CD4-positive, alpha-beta T cell treated with Interleukin-17A for 1 hour (primary cell): Measurements from ENCODE around the gene MFSD6.
A peak's percentile ranks its signal among the peaks of the same experiment; 100 is the strongest.
"Not testable (repeated sequence)": the region's sequence is repeated elsewhere in the genome, so short reads cannot be mapped to it uniquely, and the experiment has no call there.

Experiments
- DNase-seq: peaks from one replicate; pipeline ENCODE4 v3.0.0-alpha.2; 2020

The MFSD6 gene

DNA sequence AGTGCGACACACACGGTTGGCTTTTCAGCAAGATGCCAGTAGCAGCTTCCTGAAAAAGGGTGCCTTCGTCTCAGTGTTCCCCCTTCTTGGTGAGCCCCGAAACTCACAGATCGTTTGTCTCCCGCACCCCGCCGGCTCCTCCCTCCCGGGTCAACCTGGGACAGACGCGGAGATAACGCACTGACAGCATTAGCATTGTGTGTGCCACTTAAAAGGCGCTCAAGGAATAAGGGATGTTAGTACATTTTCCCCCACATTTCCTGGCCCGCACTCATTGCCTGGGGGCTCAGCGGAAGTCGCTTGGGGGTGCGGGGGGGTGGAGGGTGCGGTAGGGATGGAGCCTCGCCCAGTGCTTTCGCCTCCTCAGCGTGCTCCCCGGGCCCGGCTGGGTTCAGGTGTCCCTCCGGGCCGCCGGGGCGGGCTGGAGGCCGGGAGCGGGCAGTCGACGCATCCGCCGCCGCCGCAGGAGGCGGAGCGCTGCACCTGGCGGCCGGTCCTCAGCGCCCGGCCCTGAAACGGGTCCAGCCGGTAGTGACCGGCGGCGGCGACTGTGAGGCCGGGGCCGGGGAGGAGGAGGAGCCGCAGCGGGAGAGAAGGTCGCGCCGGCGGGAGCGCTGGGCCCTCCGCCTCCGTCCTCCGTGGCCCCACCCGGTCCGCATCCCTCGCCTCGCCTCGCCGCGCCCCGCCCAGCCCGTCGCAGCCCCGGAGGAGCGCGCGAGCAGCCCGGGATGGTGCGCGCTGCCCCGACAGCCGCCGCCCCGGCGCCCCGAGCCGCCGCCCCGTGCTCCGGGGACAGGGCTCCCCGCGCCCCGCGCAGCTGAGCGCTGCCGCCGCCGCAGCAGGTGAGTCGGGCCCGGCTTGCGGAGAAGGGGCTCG is at the start of gene MFSD6:
TSS of gene MFSD6 (plus strand) at position 694 of the 876 bp plus-strand sequence. CDS start 27,675 bp downstream, outside the sequence.
- DNase-seq: no peak

DNA sequence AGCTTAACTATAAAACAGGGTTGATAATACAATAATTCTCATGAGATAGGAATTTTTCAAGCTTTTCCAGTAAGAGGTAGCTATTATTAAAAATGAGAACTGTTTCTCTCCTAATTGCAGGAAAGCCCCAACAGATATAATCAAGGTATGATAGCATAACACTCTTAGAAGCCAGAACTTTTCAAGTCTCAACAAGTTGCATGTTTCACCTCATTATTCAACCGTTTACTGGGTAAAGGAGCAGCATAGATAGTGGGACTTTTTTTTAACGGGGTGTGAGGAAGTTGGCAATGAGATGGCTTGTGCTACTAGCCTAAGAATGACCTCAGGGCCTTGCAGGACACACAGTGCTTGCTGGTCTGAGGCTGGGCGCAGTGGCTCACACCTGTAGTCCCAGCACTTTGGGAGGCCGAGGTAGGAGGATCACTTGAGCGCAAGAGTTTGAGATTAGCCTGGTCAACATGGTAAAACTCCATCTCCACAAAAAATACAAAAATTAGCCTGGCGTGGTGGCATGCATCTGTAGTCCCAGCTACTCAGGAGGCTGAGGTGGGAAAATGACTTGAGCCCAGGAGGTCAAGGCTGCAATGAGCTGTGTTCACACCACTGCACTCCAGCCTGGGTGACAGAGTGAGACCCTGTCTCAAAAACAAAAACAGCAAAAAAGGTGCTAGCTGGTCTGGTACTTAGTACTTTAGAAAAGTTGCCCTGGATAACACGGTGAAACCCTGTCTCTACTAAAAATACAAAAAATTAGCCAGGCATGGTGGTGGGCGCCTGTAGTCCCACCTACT is 49.3 kb upstream of the MFSD6 start:
- DNase-seq: not testable (repeated sequence)

- no peak for DNase-seq
Observed at GRCh38 chr2:190360561-190360960, 47.6 kb upstream of the MFSD6 start.

DNA sequence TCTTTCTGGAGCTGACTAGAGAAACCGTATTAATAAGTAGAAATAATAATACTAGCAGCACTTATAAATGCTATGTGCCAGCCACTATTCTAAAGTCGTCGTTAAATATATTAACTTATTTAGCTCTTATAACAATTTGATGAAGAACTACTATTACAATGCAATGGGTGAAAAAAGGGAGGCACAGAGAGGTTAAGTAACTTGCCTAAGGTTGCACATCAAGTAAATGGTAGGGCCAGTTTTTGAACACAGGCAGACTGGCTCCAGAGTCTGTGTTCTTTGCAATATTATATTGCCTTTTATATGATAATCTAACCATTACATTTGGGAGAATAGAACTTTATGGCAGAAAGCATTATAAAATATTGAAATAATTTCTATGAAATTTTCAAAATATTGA is 47.2 kb upstream of the MFSD6 start:
- DNase-seq: no peak

DNA sequence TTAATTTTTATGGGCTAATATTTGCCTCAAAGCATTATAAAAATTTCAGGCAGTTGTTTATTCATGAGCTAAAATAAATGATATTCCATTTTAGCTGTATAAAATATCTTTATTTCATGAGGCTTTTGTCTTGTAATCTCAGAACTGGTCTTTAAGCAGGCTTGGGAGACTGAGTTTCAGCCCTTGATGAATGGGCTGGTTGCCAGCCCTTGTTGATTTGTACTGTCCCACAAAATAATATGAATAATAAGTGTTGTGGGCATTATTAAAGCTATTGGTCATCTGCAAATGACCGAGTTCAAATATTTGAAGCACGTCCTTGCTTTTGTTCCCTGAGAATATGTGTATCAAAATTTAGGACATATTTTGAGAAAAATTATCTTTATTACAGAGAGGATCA is 46.6 kb upstream of the MFSD6 start:
- DNase-seq: no peak

DNA sequence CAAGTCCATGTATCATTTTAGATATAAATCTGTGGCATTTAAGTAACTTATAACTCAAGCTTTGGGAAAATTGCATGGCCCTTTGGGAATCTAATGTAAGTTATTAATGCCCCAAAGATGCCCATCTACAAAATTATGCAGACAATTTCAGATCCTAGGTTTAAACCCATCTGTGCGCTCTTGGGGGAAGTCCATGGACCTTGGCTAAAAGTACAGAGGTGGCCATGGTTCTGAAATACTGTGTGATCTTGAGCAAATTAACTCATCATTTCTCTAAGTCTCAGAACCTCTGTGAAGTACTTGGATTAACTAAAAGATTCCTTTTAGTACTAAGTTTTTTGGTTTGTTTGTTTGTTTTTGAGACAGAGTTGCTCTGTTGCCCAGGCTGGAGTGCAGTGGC is 45.3 kb upstream of the MFSD6 start:
- no peak for DNase-seq

GRCh38 chr2:190365499-190366204 is 42.5 kb upstream of the MFSD6 start:
- DNase-seq: no peak

DNA sequence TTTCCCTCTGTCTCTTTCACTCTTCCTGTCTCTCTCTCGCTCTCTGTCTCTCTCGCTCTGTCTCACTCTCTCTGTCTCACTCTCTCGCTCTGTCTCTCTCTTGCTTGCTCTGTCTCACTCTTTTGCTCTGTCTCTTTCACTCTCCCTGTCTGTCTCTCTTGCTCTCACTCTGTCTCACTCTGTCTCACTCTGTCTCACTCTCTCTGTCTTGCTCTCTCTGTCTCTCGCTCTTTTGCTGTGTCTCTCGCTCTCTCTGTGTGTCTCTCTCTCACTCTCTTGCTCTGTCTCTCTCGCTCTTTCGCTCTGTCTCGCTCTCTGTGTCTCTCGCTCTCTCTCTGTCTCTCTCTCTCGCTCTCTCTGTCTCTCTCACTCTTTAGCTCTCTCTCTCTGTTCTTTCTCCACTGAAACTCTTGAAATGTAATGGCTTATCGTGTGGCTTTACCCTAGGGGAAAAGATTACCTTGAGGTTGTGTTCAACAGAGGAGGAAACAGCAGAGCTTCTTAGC is 41.9 kb upstream of the MFSD6 start:
- no peak for DNase-seq

- no peak for DNase-seq
Observed at GRCh38 chr2:190367091-190367490, 41.1 kb upstream of the MFSD6 start.

- DNase-seq: no peak
Observed at GRCh38 chr2:190369635-190370034, 38.5 kb upstream of the MFSD6 start.

DNA sequence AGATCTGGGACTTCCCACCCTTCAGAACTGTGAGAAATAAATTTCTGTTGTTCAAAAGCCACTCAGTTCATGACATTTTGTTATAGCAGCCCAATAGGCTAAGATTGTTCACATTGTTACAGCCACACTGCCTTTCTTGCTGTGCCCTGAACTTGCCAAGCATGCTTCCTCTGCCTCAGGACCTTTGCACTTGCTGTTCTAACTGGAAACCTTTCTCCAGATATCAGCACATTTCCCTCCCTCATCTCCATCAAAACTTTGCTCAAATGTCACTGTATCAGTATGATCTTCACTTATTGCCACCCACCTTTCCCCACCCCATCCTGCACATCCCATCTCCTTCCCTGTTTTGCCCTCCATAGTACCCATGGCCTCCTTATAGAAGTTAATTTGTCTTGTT is 32.1 kb upstream of the MFSD6 start:
- no peak for DNase-seq

GRCh38 chr2:190376591-190377245 is 31.4 kb upstream of the MFSD6 start:
- no peak for DNase-seq

DNA sequence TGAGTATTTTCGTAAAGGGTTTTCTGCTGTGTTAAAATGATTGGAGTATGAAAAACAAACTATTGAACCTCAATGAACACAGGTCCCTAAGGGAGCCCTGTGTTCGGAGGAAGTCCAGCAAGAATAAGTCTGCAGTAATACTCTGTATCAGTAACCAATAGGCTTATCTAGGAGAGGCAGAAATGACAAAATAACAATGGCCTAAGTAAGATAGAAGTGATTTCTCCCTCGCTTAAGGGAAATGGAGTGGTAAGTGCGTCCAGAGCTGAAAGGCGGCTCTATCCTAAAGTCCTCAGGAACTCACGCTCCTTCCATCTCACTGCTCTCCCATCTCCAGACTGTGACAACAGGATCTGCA is 29.3 kb upstream of the MFSD6 start:
- DNase-seq: no peak

- no peak for DNase-seq
Observed at GRCh38 chr2:190379249-190379964, 28.7 kb upstream of the MFSD6 start.

DNA sequence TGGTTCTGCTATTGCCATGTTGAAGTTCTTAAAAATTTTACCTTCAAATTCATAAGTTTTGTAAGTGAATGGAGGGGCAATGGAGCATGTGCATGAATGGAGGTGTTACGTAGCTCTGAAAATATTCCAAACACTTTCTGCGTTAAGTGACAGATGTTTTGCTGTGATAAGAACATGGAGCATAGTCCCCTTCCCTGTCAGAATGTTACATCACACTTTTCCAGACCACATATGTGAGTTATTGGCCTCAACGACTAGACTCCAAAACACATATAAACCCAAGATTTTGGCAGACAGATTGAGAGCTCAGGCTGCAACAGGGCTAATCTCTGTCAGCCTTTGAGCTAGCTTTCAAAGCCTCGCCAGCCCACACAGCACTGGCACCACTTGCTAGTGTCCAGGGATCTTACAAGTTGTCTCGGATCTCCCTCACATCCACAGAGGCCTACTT is 27.2 kb upstream of the MFSD6 start:
- no peak for DNase-seq

DNA sequence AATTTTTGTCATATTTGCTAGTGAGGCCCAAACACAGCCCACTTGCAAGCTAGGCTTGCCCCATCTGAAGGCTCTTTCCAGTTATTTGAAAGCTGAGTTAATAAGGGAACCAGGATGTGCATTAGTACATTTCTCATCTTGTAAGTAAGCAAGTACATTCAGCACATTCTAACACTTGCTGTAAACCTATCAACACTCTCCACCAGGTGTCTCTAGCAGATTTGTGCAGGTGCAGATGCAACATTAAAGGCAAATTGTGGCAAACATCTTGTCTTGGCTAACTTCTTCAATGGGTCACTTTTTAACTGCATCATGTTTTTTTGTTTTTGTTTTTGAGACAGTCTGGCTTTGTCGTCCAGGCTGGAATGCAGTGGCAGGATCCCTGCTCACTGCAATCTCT is 25.3 kb upstream of the MFSD6 start:
- DNase-seq: peak; percentile 75

- no peak for DNase-seq
Observed at GRCh38 chr2:190387422-190387821, 20.7 kb upstream of the MFSD6 start.

GRCh38 chr2:190396271-190396670 is 11.9 kb upstream of the MFSD6 start:
- DNase-seq: no peak

GRCh38 chr2:190402986-190403603 is 5.1 kb upstream of the MFSD6 start:
- DNase-seq: no peak

GRCh38 chr2:190404487-190404886 is 3.7 kb upstream of the MFSD6 start:
- no peak for DNase-seq

DNA sequence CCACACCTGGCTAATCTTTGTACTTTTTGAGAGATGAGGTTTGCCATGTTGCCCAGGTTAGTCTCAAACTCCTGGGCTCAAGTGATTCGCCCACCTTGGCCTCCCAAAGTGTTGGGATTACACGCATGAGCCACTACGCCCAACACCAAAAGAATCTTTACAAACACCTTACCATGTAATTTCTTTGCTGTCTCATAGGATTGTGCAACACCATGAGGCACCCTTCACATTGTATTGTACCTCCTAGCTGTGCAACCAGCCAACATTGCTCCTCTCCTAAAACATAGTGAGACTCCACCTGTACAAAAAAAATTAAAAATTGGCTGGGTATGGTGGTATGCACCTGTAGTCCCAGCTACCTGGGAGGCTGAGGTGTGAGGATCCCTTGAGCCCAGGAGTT is 3.1 kb upstream of the MFSD6 start:
- DNase-seq: no peak

GRCh38 chr2:190405995-190406394 is 2.2 kb upstream of the MFSD6 start:
- no peak for DNase-seq
